Panc1 (cell line): ENCODE data around the gene MRGPRD. TPM values are rescaled to one million over a fixed set of nuclear protein-coding genes. Genes with fewer than 3 reads are reported as not detected.

ENCODE experiments used
- ATAC-seq: fragments of 200-7000 bp; cut with Tn5 transposase; 2 replicates; pipeline ENCODE4 v1.9.1; 2020; ENCODE audit warnings: mild to moderate bottlenecking, moderate library complexity
- BruUV-seq: library from RNA; stranded (reverse); fragments of 400-500 nt; replicated peaks from 2 replicates; lab custom pipeline; 2021; lab: Mats Ljungman, UMichigan
- CTCF ChIA-PET: fragments of 300-600 bp; sonication (Branson Sonifier 250); formaldehyde crosslinking; loops from one replicate; lab custom pipeline; 2022; ENCODE audit warnings: antibody characterized with exemption; lab: Charles Lee
- POLR2A ChIA-PET: fragments of 300-600 bp; sonication (Branson Sonifier 250); formaldehyde crosslinking; loops from one replicate; lab custom pipeline; 2022; ENCODE audit warnings: antibody characterized with exemption; lab: Charles Lee
- DNase-seq: peaks from one replicate; pipeline ENCODE4 v3.0.0-alpha.2; 2010; ENCODE audit warnings: low read depth, low spot score
- H3K27ac ChIP-seq: 2 replicates; pipeline ENCODE4 v1.5.1; 2011; ENCODE audit warnings: mild to moderate bottlenecking, low read length, inconsistent platforms
- H3K27me3 ChIP-seq: fragments of 200-500 bp; sonication (Bioruptor generic); 2 replicates; pipeline ENCODE4 v1.6.0; 2014; ENCODE audit warnings: low read length, inconsistent platforms; ENCODE audit not compliant: control insufficient read depth, insufficient read depth
- H3K36me3 ChIP-seq: fragments of 200-500 bp; sonication (Bioruptor generic); 2 replicates; pipeline ENCODE4 v1.5.1; 2014; ENCODE audit warnings: inconsistent platforms, mild to moderate bottlenecking, low read length, moderate library complexity; ENCODE audit not compliant: control insufficient read depth, insufficient read depth
- H3K4me1 ChIP-seq: 2 replicates; pipeline ENCODE4 v1.5.1; 2011; ENCODE audit warnings: inconsistent platforms, mild to moderate bottlenecking, low read length, moderate library complexity; ENCODE audit not compliant: control insufficient read depth, insufficient read depth
- H3K4me3 ChIP-seq, 2 experiments: 2 replicates each; pipeline ENCODE4 v1.5.1; 2011 to 2012; ENCODE audit warnings: low read depth in 2 of 2, low read length in 2 of 2, mild to moderate bottlenecking in 2 of 2, inconsistent platforms in 1 of 2, moderate library complexity in 1 of 2
- H3K9me3 ChIP-seq: fragments of 200-500 bp; sonication (Bioruptor generic); 2 replicates; pipeline ENCODE4 v1.5.1; 2014; ENCODE audit warnings: low read depth, mild to moderate bottlenecking, inconsistent platforms, low read length, moderate library complexity; ENCODE audit not compliant: control insufficient read depth, insufficient read depth
- POLR2AphosphoS5 ChIP-seq: IDR thresholded peaks from 2 replicates; pipeline ENCODE4 v1.6.1; 2012; ENCODE audit warnings: mild to moderate bottlenecking, low read depth, low read length, moderate library complexity
- SIN3A ChIP-seq: IDR thresholded peaks from 2 replicates; pipeline ENCODE4 v1.6.1; 2012; ENCODE audit warnings: low read depth, mild to moderate bottlenecking, low read length, moderate library complexity, borderline replicate concordance; ENCODE audit not compliant: insufficient read depth
- TCF7L2 ChIP-seq: IDR thresholded peaks from 2 replicates; pipeline ENCODE4 v1.6.1; 2011; ENCODE audit warnings: mild to moderate bottlenecking, low read depth, low read length, inconsistent platforms
- in situ Hi-C: cut with HindIII; loops from 2 replicates; pipeline ENCODE4 v1.10.0; 2016; ENCODE audit warnings: low sequenced_read_pairs, low pct_unique_long_range_greater_than_20kb
- intact Hi-C: fragments of 100-400 bp; cut with micrococcal nuclease; formaldehyde crosslinking; loops from one replicate; pipeline ENCODE4 v1.10.0; 2022; ENCODE audit not compliant: unreplicated experiment
- total RNA-seq: library from RNA; stranded (reverse); gene quantifications from one replicate; pipeline ENCODE4 v1.2.1, GENCODE V29; 2021; ENCODE audit not compliant: unreplicated experiment
- TF ChIP-seq, protein P1 (sequence below): fragments of 450-650 bp; IDR thresholded peaks from 2 replicates; pipeline ENCODE4 v1.5.1; 2017; ENCODE audit warnings: mild to moderate bottlenecking
- TF ChIP-seq, protein P2 (sequence below), 2 experiments: IDR thresholded peaks; 2 replicates each; pipeline ENCODE4 v1.6.1; 2011 to 2012; ENCODE audit warnings: low read depth in 2 of 2, control low read depth in 1 of 2, low read length in 1 of 2, mild to moderate bottlenecking in 1 of 2, moderate library complexity in 1 of 2; ENCODE audit not compliant: insufficient read depth in 1 of 2

The MRGPRD gene
- total RNA-seq, 1 experiment from 2014 or later = not detected

DNA sequence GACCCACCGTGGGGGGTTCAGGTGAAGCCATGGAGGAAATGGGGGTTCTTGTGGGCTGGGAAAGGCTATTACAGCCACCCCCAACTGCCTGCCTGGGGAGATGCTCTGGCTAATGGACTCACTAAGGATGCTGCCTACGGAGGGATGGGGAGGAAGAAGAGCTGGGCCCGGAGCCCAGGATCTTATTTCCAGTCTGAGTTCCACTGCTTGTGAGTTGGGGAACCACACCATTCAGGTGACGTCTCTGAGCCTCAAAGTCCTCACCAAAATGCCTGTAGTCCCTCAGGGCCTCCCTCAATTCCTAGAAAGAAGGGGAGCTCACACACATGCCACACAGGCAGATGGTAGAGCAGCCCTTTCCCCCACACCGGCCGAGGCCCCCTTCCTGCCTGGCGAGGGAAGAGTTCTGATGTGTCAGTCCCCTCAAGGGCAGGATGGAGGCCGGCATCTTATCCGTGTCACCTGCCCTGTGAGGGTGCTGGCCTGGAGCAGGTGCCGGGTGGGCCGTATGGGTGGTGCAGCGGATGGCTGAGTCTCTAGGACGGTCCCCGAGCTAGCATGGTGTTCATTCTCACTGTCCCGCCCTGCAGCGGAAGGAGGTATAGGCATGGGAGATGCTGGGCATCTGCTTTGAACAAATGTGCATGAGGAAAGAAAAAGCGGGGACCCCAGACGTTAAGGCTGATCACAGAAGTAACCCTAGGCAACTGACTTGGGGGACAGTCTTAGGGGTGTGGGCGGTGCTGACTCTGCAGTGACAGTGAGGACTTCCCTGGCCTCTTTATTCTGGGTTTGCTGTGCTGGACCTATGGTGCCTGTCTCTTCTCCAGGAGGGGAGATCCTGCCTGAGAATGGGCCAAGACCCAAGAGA, 16.6 kb upstream of the MRGPRD start:
- in situ Hi-C loops = no loop called here
- no peak overlapping the region for H3K27ac ChIP-seq
- CTCF ChIA-PET = no interaction called here

DNA sequence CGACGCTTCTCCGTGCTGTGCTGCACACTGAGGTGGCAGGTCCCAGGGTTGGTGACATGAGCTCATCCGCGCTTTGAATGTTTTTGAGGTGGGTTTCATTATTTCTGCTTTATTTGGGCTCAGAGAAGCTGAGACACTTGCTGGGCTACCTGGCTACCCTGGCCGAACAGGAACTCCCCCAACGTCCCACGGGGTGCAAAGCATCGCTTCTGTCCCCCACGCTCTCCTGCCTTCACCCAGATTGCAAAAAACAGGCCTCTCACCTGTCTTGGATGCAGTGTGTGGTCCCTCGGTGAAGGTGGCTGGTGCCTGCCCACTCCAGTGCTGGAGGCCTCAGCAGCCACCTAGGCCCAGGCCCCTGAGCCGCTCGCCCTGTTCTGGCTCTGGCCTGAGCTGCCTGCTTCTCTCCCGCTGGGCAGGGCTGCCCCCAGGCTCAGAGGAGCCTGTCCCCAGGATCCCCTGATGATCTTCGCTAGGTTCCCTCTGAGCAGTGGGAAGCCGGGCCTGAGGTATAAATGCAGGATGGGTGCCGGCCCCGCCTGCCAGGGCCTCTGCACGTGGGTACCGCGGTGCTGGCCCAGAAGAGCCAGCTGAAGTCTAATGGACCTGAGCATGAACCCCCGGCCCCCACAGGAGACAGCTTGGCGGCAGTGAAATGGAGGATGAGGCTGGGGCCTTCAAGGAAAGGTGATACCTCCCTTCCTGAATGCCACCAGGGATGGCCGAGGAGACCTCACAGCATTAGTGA, 15.8 kb upstream of the MRGPRD start:
- Histone ChIP-seq H3K4me1 (peaks cover 14% of the 10 kb centered on the region), H3K36me3 (no peaks in the 10 kb centered on the region), H3K27ac (no peak overlapping the region), H3K27me3 (no peaks in the 10 kb centered on the region), H3K9me3 (no peaks in the 10 kb centered on the region), H3K4me3 (no peak overlapping the region)
- BruUV-seq = no TSS peak
- no peak for TF ChIP-seq SIN3A
- TF ChIP-seq, protein P1, sequence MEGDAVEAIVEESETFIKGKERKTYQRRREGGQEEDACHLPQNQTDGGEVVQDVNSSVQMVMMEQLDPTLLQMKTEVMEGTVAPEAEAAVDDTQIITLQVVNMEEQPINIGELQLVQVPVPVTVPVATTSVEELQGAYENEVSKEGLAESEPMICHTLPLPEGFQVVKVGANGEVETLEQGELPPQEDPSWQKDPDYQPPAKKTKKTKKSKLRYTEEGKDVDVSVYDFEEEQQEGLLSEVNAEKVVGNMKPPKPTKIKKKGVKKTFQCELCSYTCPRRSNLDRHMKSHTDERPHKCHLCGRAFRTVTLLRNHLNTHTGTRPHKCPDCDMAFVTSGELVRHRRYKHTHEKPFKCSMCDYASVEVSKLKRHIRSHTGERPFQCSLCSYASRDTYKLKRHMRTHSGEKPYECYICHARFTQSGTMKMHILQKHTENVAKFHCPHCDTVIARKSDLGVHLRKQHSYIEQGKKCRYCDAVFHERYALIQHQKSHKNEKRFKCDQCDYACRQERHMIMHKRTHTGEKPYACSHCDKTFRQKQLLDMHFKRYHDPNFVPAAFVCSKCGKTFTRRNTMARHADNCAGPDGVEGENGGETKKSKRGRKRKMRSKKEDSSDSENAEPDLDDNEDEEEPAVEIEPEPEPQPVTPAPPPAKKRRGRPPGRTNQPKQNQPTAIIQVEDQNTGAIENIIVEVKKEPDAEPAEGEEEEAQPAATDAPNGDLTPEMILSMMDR = no peak
- TF ChIP-seq POLR2AphosphoS5 = no peak
- TF ChIP-seq, protein P2, sequence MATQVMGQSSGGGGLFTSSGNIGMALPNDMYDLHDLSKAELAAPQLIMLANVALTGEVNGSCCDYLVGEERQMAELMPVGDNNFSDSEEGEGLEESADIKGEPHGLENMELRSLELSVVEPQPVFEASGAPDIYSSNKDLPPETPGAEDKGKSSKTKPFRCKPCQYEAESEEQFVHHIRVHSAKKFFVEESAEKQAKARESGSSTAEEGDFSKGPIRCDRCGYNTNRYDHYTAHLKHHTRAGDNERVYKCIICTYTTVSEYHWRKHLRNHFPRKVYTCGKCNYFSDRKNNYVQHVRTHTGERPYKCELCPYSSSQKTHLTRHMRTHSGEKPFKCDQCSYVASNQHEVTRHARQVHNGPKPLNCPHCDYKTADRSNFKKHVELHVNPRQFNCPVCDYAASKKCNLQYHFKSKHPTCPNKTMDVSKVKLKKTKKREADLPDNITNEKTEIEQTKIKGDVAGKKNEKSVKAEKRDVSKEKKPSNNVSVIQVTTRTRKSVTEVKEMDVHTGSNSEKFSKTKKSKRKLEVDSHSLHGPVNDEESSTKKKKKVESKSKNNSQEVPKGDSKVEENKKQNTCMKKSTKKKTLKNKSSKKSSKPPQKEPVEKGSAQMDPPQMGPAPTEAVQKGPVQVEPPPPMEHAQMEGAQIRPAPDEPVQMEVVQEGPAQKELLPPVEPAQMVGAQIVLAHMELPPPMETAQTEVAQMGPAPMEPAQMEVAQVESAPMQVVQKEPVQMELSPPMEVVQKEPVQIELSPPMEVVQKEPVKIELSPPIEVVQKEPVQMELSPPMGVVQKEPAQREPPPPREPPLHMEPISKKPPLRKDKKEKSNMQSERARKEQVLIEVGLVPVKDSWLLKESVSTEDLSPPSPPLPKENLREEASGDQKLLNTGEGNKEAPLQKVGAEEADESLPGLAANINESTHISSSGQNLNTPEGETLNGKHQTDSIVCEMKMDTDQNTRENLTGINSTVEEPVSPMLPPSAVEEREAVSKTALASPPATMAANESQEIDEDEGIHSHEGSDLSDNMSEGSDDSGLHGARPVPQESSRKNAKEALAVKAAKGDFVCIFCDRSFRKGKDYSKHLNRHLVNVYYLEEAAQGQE (IDR thresholded peaks at IDR 0.05; ENCODE audit: insufficient read depth in 1 of 2, low read depth in 2 of 2, low read length in 1 of 2) = no peak
- intact Hi-C loops (no loop called here), in situ Hi-C loops (no loop called here)
- ATAC-seq (no peak), DNase-seq (no peak)
- ChIA-PET POLR2A (no interaction called here), CTCF (no interaction called here)

More for the DNA sequence above, 16.6 kb upstream of the MRGPRD start:
- DNase-seq (no peak), ATAC-seq (no peak)
- no peaks in the 10 kb centered on the region for H3K9me3 ChIP-seq
- BruUV-seq = no TSS peak
- TF ChIP-seq TCF7L2 (no peak), POLR2AphosphoS5 (no peak), SIN3A (no peak)
- TF ChIP-seq, protein P2 (IDR thresholded peaks at IDR 0.05; ENCODE audit: insufficient read depth in 1 of 2, low read depth in 2 of 2, low read length in 1 of 2) = no peak
- TF ChIP-seq, protein P1 = no peak
- no peaks in the 10 kb centered on the region for H3K27me3 ChIP-seq
- no peaks in the 10 kb centered on the region for H3K36me3 ChIP-seq
- POLR2A ChIA-PET = no interaction called here
- intact Hi-C loops = no loop called here
- no peak overlapping the region for H3K4me3 ChIP-seq
- peaks cover 13% of the 10 kb centered on the region for H3K4me1 ChIP-seq
